Lung (tissue), 12 donors: ENCODE results near the gene SPOCK3. TPM values are rescaled to one million over a fixed set of nuclear protein-coding genes. Genes with fewer than 3 reads are reported as not detected.
"Not testable (repeated sequence)": the region's sequence is repeated elsewhere in the genome, so short reads cannot be mapped to it uniquely, and the experiment has no call there.

ENCODE experiments used
- ATAC-seq: fragments of 200-7000 bp; cut with Tn5 transposase; one replicate; pipeline ENCODE4 v1.9.1; 2020; ENCODE audit warnings: moderate number of reproducible peaks; ENCODE audit not compliant: insufficient read depth, low FRiP score
- DNase-seq, 3 donors: peaks; one replicate each; pipeline ENCODE4 v3.0.0-alpha.2; 2013 to 2017
- H3K27ac ChIP-seq, 2 donors: one replicate each; pipeline ENCODE4 v1.5.1; 2013; ENCODE audit warnings: mild to moderate bottlenecking in 2 of 2, moderate library complexity in 2 of 2, control low read depth in 1 of 2, inconsistent platforms in 1 of 2, low read depth in 1 of 2, low read length in 1 of 2
- H3K27me3 ChIP-seq, 3 donors: one replicate each; pipeline ENCODE4 v1.5.1; 2013; ENCODE audit warnings: low read length in 2 of 3; ENCODE audit not compliant: control insufficient read depth in 3 of 3, insufficient read depth in 3 of 3
- H3K36me3 ChIP-seq, 4 donors: one replicate each; pipeline ENCODE4 v1.5.1; 2013; ENCODE audit warnings: low read length in 4 of 4, mild to moderate bottlenecking in 1 of 4, moderate library complexity in 1 of 4; ENCODE audit not compliant: control insufficient read depth in 4 of 4, insufficient read depth in 4 of 4
- H3K4me1 ChIP-seq, 5 donors: one replicate each; pipeline ENCODE4 v1.5.1; 2013; ENCODE audit warnings: low read length in 5 of 5, mild to moderate bottlenecking in 2 of 5, moderate library complexity in 1 of 5; ENCODE audit not compliant: control insufficient read depth in 5 of 5, insufficient read depth in 5 of 5
- H3K4me3 ChIP-seq: one replicate; pipeline ENCODE4 v1.5.1; 2013; ENCODE audit warnings: mild to moderate bottlenecking, control low read depth, moderate library complexity
- H3K9ac ChIP-seq, 2 donors: one replicate each; pipeline ENCODE4 v1.5.1; 2013; ENCODE audit warnings: low read length in 2 of 2, control low read depth in 1 of 2; ENCODE audit not compliant: insufficient read depth in 1 of 2
- H3K9me3 ChIP-seq, 4 donors: one replicate each; pipeline ENCODE4 v1.5.1; 2013; ENCODE audit warnings: low read length in 3 of 4, mild to moderate bottlenecking in 1 of 4, moderate library complexity in 1 of 4; ENCODE audit not compliant: control insufficient read depth in 4 of 4, insufficient read depth in 3 of 4
- CTCF ChIP-seq: IDR thresholded peaks from 2 replicates; pipeline ENCODE4 v1.5.1; 2012; ENCODE audit warnings: mild to moderate bottlenecking; ENCODE audit errors: control extremely low read depth, extremely low read depth
- WGBS, 2 donors: extraction: QIAGEN DNeasy Blood & Tissue Kit; methylation state at CpG; one replicate each; pipeline ENCODE4 v1.1.7; 2013; 5-methylcytosine and 5-hydroxymethylcytosine counted together
- polyA plus RNA-seq, 2 donors: library from polyadenylated mRNA; stranded (reverse); fragments of 200-250 nt; gene quantifications; one replicate each; pipeline ENCODE4 v1.2.1, GENCODE V29; 2013
- total RNA-seq, 2 donors: library from RNA; depleted of rRNA in 1 of 2; stranded (reverse); fragments of >200 nt in 1 of 2; gene quantifications; one replicate each; pipeline ENCODE4 v1.2.1, GENCODE V29; 2014 to 2021
- donor health status: control.
- donor health status: control.
- donor health status: Bipolar disorder and iron deficiency.
- donor health status: healthy.
- donor health status: DM: yes; HTN: yes; CAD: no.

The SPOCK3 gene
- total and polyA plus RNA-seq, 4 donors, result 0.24 to 1.4 (median 0.60) TPM

GRCh38 chr4:166723532-166724140 is 510.7 kb downstream of the SPOCK3 start:
- Histone ChIP-seq H3K9me3 (no peaks in the 10 kb centered on the region), H3K27me3 (no peaks in the 10 kb centered on the region), H3K4me1 (no peaks in the 10 kb centered on the region), H3K4me3 (no peak overlapping the region), H3K9ac (no peak overlapping the region), H3K27ac (no peak overlapping the region), H3K36me3 (no peaks in the 10 kb centered on the region)
- DNase-seq (no peak), ATAC-seq (no peak)
- 81 to 86% methylated on average over 5 of the region's 5 CpGs for WGBS, 2 donors
- no peak for TF ChIP-seq CTCF

DNA sequence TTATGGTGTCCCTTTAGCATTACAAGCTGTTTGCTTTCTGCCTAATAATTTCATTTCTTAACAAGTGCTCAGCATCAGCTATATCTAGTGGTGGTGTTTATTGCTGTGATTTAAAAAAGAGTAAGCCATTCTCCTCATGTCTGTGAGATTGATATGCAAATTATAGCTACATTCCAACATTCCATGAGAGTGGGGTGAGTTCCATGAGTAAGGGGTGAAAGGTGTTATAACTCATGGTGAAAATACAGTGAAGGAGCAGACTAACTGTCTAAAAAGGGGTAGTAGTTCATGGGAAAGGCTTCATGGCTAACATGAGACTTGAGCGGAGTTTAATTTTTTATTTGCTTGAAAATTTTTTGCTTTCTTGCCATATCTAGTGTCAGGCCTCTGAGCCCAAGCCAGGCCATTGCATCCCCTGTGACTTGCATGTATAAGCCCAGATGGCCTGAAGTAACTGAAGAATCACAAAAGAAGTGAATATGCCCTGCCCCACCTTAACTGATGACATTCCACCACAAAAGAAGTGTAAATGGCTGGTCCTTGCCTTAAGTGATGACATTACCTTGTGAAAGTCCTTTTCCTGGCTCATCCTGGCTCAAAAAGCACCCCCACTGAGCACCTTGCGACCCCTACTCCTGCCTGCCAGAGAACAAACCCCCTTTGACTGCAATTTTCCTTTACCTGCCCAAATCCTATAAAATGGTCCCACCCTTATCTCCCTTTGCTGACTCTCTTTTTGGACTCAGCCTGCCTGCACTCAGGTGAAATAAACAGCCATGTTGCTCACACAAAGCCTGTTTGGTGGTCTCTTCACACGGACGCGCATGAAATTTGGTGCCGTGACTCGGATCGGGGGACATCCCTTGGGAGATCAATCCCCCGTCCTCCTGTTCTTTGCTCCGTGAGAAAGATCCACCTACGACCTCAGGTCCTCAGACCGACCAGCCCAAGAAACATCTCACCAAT is 518.3 kb downstream of the SPOCK3 start:
- H3K36me3 ChIP-seq, H3K27ac ChIP-seq, H3K9ac ChIP-seq, H3K4me1 ChIP-seq, H3K4me3 ChIP-seq, H3K27me3 ChIP-seq, DNase-seq, ATAC-seq, H3K9me3 ChIP-seq: not testable (repeated sequence)
- 83 to 95% methylated on average over 12 of the region's 12 CpGs for WGBS, 2 donors

DNA sequence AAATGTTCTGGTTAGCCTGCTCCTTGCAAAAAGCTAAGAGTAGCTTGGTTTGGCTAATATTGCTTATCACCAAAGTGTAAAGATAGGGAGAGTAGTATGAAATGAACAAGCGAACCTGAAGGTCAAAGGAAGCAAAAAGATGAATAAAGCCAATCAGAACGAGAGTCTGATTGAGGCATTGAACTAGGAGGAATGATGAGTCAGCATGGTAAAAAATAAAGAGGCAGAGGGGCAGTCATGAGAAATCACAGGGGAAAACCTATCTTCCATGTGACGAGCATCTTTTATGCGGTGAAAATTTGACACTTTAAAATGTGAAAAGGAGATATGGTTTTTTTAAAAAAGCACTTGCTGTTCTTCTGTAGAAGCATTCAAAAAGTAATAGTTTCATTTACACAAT is 533.7 kb downstream of the SPOCK3 start:
- H3K4me3 ChIP-seq, result no peak overlapping the region
- peaks cover 0 to 6% (median 0%) of the 10 kb centered on the region in 4 donors for H3K9me3 ChIP-seq
- no peaks in the 10 kb centered on the region for H3K36me3 ChIP-seq
- TF ChIP-seq CTCF, result no peak
- ATAC-seq (no peak), DNase-seq (no peak)
- WGBS, 2 donors, result 81% methylated on average over 4 of the region's 4 CpGs
- H3K4me1 ChIP-seq, result no peaks in the 10 kb centered on the region
- H3K9ac ChIP-seq, result no peak overlapping the region
- H3K27me3 ChIP-seq, result no peaks in the 10 kb centered on the region
- H3K27ac ChIP-seq, result no peak overlapping the region

- Histone ChIP-seq H3K9me3 (no peaks in the 10 kb centered on the region), H3K27ac (no peak overlapping the region), H3K9ac (no peak overlapping the region), H3K36me3 (no peaks in the 10 kb centered on the region), H3K27me3 (no peaks in the 10 kb centered on the region), H3K4me1 (no peaks in the 10 kb centered on the region), H3K4me3 (no peak overlapping the region)
- no peak for TF ChIP-seq CTCF
- ATAC-seq (no peak), DNase-seq (no peak)
- 59 to 82% methylated on average over 2 of the region's 2 CpGs for WGBS, 2 donors
Observed at GRCh38 chr4:166688835-166689234, 545.5 kb downstream of the SPOCK3 start.
